ENCODE measurements around the gene TRIM37.

TRIM37 gene

DNA sequence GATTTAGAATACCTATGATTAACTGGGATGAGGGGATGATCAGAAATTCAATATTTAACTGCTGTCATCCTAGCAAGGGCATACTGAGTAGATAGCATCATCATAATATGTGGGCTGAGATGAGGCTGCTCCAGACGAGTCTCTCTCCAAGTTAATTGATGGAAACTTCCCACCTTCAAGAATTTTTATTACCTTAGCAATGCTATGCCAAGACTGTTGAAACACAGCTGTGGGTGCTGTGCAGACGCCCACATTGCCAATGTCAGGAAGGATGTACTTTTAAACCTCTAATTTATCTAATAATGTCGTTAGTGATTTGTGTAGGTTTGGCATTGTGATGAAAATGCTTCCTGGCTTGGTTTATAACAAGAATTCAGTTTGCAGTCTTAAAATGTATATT lies 170.4 kb downstream of the TRIM37 start:
- DNase-seq (ENCODE audit: low spot score), result no peak

DNA sequence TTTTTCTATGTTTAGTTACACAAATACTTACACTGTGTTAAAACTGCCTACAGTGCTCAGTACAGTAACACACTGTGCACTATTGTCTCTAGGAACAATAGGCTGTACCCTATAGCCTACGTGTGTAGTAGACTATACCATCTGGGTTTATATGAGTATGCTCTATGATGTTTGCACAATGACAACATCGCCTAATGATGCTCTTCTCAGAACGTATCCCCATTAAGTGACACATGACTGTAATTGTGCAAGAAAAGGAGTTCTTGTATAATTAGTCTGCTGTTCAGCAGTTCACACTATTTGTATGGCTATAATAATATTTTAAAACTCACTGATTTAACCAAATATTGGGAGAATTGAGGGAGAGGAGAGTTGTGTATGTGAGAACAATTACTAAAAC lies 173.7 kb downstream of the TRIM37 start:
- DNase-seq (ENCODE audit: low spot score), result no peak
